HEK293 (cell line): Measurements from ENCODE around the gene LZTFL1.

Experiments used
- ATF2 ChIP-seq: fragments of 450-650 bp; formaldehyde crosslinking; IDR thresholded peaks from 2 replicates; pipeline ENCODE4 v1.5.1; 2016; ENCODE audit warnings: missing biosample characterization, missing genetic modification characterization, low read depth
- GLI2 ChIP-seq: fragments of 450-650 bp; formaldehyde crosslinking; IDR thresholded peaks from 2 replicates; pipeline ENCODE4; 2017; ENCODE audit warnings: missing biosample characterization, missing genetic modification characterization, low read depth, borderline replicate concordance
- ZBTB6 ChIP-seq: fragments of 450-650 bp; formaldehyde crosslinking; IDR thresholded peaks from 2 replicates; pipeline ENCODE4 v1.5.1; 2017; ENCODE audit warnings: missing biosample characterization, missing genetic modification characterization
- ZBTB8A ChIP-seq: fragments of 450-650 bp; formaldehyde crosslinking; IDR thresholded peaks from 2 replicates; pipeline ENCODE4 v1.5.1; 2016; ENCODE audit warnings: missing biosample characterization, missing genetic modification characterization
- ZNF37A ChIP-seq: fragments of 450-650 bp; IDR thresholded peaks from 2 replicates; pipeline ENCODE4 v1.5.1; 2018; ENCODE audit warnings: missing biosample characterization, missing genetic modification characterization
- ZNF707 ChIP-seq: fragments of 450-650 bp; formaldehyde crosslinking; IDR thresholded peaks from 2 replicates; pipeline ENCODE4 v1.5.1; 2016; ENCODE audit warnings: missing biosample characterization, missing genetic modification characterization
- TF ChIP-seq, protein P1 (sequence below): fragments of 450-650 bp; formaldehyde crosslinking; IDR thresholded peaks from 2 replicates; pipeline ENCODE4 v1.5.1; 2016; ENCODE audit warnings: missing biosample characterization, missing genetic modification characterization

DNA sequence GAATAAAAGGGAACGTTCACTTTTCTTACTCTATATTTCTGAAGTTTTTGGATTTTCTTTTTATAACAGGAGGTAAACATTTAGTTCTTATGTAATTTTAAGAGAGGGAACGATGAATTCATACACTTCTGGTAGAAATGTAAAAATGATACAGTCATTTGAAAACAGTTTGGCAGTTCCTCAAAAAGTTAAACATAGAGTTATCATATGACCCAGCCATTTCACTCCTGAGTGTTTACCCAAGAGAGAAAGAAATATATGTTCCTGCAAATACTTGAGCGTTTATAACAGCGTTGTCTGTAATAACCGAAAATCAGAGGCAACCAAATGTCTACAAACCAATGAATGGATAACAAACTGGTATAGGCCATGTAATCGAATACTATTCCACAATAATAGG lies 23.6 kb upstream of the LZTFL1 start:
- TF ChIP-seq ZNF707 (tag by site-specific recombination) (no peak), GLI2 (tag by site-specific recombination) (no peak), ZNF37A (no peak), ATF2 (tag by site-specific recombination) (no peak), ZBTB8A (tag by site-specific recombination) (no peak), ZBTB6 (no peak)
- TF ChIP-seq, protein P1, sequence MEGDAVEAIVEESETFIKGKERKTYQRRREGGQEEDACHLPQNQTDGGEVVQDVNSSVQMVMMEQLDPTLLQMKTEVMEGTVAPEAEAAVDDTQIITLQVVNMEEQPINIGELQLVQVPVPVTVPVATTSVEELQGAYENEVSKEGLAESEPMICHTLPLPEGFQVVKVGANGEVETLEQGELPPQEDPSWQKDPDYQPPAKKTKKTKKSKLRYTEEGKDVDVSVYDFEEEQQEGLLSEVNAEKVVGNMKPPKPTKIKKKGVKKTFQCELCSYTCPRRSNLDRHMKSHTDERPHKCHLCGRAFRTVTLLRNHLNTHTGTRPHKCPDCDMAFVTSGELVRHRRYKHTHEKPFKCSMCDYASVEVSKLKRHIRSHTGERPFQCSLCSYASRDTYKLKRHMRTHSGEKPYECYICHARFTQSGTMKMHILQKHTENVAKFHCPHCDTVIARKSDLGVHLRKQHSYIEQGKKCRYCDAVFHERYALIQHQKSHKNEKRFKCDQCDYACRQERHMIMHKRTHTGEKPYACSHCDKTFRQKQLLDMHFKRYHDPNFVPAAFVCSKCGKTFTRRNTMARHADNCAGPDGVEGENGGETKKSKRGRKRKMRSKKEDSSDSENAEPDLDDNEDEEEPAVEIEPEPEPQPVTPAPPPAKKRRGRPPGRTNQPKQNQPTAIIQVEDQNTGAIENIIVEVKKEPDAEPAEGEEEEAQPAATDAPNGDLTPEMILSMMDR (tag by site-specific recombination) = no peak
